ENCODE data around the gene CBX2. TPM values are rescaled to one million over a fixed set of nuclear protein-coding genes. Genes with fewer than 3 reads are reported as not detected.

The CBX2 gene
- total RNA-seq, 1 donor, result 0.86 TPM

GRCh38 chr17:79801156-79802038, 23.4 kb downstream of the CBX2 start:
- DNase-seq (ENCODE audit: low read depth), result no peak
- H3K4me3 ChIP-seq (ENCODE audit: low read depth, low read length), result no peak overlapping the region
- TF ChIP-seq CTCF (IDR thresholded peaks at IDR 0.05; ENCODE audit: insufficient read depth, low read depth, low read length), result no peak

GRCh38 chr17:79802039-79802735, 24.2 kb downstream of the CBX2 start:
- DNase-seq (ENCODE audit: low read depth), result no peak
- no peak overlapping the region for H3K4me3 ChIP-seq (ENCODE audit: low read depth, low read length)
- no peak for TF ChIP-seq CTCF (IDR thresholded peaks at IDR 0.05; ENCODE audit: insufficient read depth, low read depth, low read length)

GRCh38 chr17:79802736-79803420, 24.9 kb downstream of the CBX2 start:
- H3K4me3 ChIP-seq (ENCODE audit: low read depth, low read length), result no peak overlapping the region
- no peak for DNase-seq (ENCODE audit: low read depth)
- no peak for TF ChIP-seq CTCF (IDR thresholded peaks at IDR 0.05; ENCODE audit: insufficient read depth, low read depth, low read length)

- no peak for DNase-seq (ENCODE audit: low read depth)
- no peak for TF ChIP-seq CTCF (IDR thresholded peaks at IDR 0.05; ENCODE audit: insufficient read depth, low read depth, low read length)
- H3K4me3 ChIP-seq (ENCODE audit: low read depth, low read length), result no peak overlapping the region
Measured at GRCh38 chr17:79803421-79803996, 25.6 kb downstream of the CBX2 start.

- no peak for DNase-seq (ENCODE audit: low read depth)
- TF ChIP-seq CTCF (IDR thresholded peaks at IDR 0.05; ENCODE audit: insufficient read depth, low read depth, low read length), result no peak
- H3K4me3 ChIP-seq (ENCODE audit: low read depth, low read length), result peak overlapping the region; percentile 23
Measured at GRCh38 chr17:79803997-79804855, 26.3 kb downstream of the CBX2 start.
